A673 (cell line): Measurements from ENCODE around the gene SIDT1.

Experiments
- EZH2 ChIP-seq: fragments of 200-600 bp; sonication (generic); IDR thresholded peaks from 2 replicates; pipeline ENCODE4 v1.6.1; 2017; ENCODE audit warnings: borderline replicate concordance, low read depth, mild to moderate bottlenecking, mixed read lengths, antibody characterized with exemption, low read length; ENCODE audit not compliant: poor library complexity, severe bottlenecking
- TF ChIP-seq, protein P1 (sequence below): fragments of 300-800, 200-600 bp; sonication (generic); conservative IDR thresholded peaks from 2 replicates; pipeline ENCODE4 v1.5.1; 2017; ENCODE audit warnings: low read depth, mild to moderate bottlenecking, antibody characterized with exemption, low read length, moderate library complexity, mixed read lengths

DNA sequence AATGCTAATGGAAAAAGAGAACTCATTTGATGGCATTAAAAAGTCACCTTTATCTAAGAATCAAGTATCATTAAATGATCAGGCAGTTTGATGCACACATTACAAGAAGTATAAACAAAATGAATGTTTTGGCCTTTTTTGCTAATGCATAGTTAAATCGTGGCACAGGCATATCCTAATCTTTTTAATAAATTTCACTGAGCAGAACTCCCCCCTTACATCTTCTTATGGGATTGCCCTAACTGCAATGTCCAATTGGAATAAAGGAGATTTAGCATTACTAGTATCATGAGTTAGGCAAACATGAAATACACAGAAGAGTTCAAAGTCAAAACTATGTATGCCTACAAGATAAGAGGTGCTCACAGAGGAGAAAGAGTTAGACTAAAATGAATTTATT, 131.4 kb downstream of the SIDT1 start:
- no peak for TF ChIP-seq EZH2
- TF ChIP-seq, protein P1, sequence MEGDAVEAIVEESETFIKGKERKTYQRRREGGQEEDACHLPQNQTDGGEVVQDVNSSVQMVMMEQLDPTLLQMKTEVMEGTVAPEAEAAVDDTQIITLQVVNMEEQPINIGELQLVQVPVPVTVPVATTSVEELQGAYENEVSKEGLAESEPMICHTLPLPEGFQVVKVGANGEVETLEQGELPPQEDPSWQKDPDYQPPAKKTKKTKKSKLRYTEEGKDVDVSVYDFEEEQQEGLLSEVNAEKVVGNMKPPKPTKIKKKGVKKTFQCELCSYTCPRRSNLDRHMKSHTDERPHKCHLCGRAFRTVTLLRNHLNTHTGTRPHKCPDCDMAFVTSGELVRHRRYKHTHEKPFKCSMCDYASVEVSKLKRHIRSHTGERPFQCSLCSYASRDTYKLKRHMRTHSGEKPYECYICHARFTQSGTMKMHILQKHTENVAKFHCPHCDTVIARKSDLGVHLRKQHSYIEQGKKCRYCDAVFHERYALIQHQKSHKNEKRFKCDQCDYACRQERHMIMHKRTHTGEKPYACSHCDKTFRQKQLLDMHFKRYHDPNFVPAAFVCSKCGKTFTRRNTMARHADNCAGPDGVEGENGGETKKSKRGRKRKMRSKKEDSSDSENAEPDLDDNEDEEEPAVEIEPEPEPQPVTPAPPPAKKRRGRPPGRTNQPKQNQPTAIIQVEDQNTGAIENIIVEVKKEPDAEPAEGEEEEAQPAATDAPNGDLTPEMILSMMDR = no peak
